Lung (tissue), 16 donors: Measurements from ENCODE around the gene C16orf89. TPM values are rescaled to one million over a fixed set of nuclear protein-coding genes. Genes with fewer than 3 reads are reported as not detected.
"Not testable (repeated sequence)": the region's sequence is repeated elsewhere in the genome, so short reads cannot be mapped to it uniquely, and the experiment has no call there.

Experiments
- ATAC-seq: fragments of 200-7000 bp; cut with Tn5 transposase; one replicate; pipeline ENCODE4 v1.9.1; 2020; ENCODE audit warnings: moderate number of reproducible peaks; ENCODE audit not compliant: insufficient read depth, low FRiP score
- DNase-seq, 3 donors: peaks; one replicate each; pipeline ENCODE4 v3.0.0-alpha.2; 2013 to 2017
- H3K27ac ChIP-seq, 2 donors: one replicate each; pipeline ENCODE4 v1.5.1; 2013; ENCODE audit warnings: mild to moderate bottlenecking in 2 of 2, moderate library complexity in 2 of 2, control low read depth in 1 of 2, inconsistent platforms in 1 of 2, low read depth in 1 of 2, low read length in 1 of 2
- H3K27me3 ChIP-seq, 3 donors: one replicate each; pipeline ENCODE4 v1.5.1; 2013; ENCODE audit warnings: low read length in 2 of 3; ENCODE audit not compliant: control insufficient read depth in 3 of 3, insufficient read depth in 3 of 3
- H3K36me3 ChIP-seq, 4 donors: one replicate each; pipeline ENCODE4 v1.5.1; 2013; ENCODE audit warnings: low read length in 4 of 4, mild to moderate bottlenecking in 1 of 4, moderate library complexity in 1 of 4; ENCODE audit not compliant: control insufficient read depth in 4 of 4, insufficient read depth in 4 of 4
- H3K4me1 ChIP-seq, 5 donors: one replicate each; pipeline ENCODE4 v1.5.1; 2013; ENCODE audit warnings: low read length in 5 of 5, mild to moderate bottlenecking in 2 of 5, moderate library complexity in 1 of 5; ENCODE audit not compliant: control insufficient read depth in 5 of 5, insufficient read depth in 5 of 5
- H3K4me3 ChIP-seq: one replicate; pipeline ENCODE4 v1.5.1; 2013; ENCODE audit warnings: mild to moderate bottlenecking, control low read depth, moderate library complexity
- H3K9ac ChIP-seq, 2 donors: one replicate each; pipeline ENCODE4 v1.5.1; 2013; ENCODE audit warnings: low read length in 2 of 2, control low read depth in 1 of 2; ENCODE audit not compliant: insufficient read depth in 1 of 2
- H3K9me3 ChIP-seq, 4 donors: one replicate each; pipeline ENCODE4 v1.5.1; 2013; ENCODE audit warnings: low read length in 3 of 4, mild to moderate bottlenecking in 1 of 4, moderate library complexity in 1 of 4; ENCODE audit not compliant: control insufficient read depth in 4 of 4, insufficient read depth in 3 of 4
- CTCF ChIP-seq: IDR thresholded peaks from 2 replicates; pipeline ENCODE4 v1.5.1; 2012; ENCODE audit warnings: mild to moderate bottlenecking; ENCODE audit errors: control extremely low read depth, extremely low read depth
- WGBS, 2 donors: extraction: QIAGEN DNeasy Blood & Tissue Kit; methylation state at CpG; one replicate each; pipeline ENCODE4 v1.1.7; 2013; 5-methylcytosine and 5-hydroxymethylcytosine counted together
- long read RNA-seq, 5 donors: transcript quantifications; one replicate each; lab custom pipeline, GENCODE V29; 2026
- polyA plus RNA-seq, 2 donors: library from polyadenylated mRNA; stranded (reverse); fragments of 200-250 nt; gene quantifications; one replicate each; pipeline ENCODE4 v1.2.1, GENCODE V29; 2013
- total RNA-seq, 2 donors: library from RNA; depleted of rRNA in 1 of 2; stranded (reverse); fragments of >200 nt in 1 of 2; gene quantifications; one replicate each; pipeline ENCODE4 v1.2.1, GENCODE V29; 2014 to 2021
- donor health status: control.
- donor health status: control.
- donor health status: Bipolar disorder and iron deficiency.
- donor health status: healthy.
- donor health status: DM: yes; HTN: yes; CAD: no.

The C16orf89 gene
- total RNA-seq = 100 to 1,000 TPM in 1 of 2 donors, 10 to 100 TPM in 1; 93.1 to 101 TPM
- 100 to 1,000 TPM in 1 of 2 donors, 10 to 100 TPM in 1; 39.2 to 356 TPM for polyA plus RNA-seq
- long read RNA-seq, donor 1, transcript C16orf89-204 (3 exons, 576 nt) = minor isoform, 12 of 123 reads
- long read RNA-seq, donor 1, transcript C16orf89-202 (8 exons, 1,444 nt) = major isoform, 57 of 123 reads
- long read RNA-seq, donor 1, partial matches to known transcripts = 49 of 123 reads
- long read RNA-seq, donor 1, other reads (novel, unspliced or antisense) = 0 of 123 reads
- long read RNA-seq, donor 2, transcript C16orf89-202 (8 exons, 1,444 nt) = major isoform, 27 of 54 reads
- long read RNA-seq, donor 2, partial matches to known transcripts = 22 of 54 reads
- long read RNA-seq, donor 2, other reads (novel, unspliced or antisense) = 0 of 54 reads
- long read RNA-seq, donor 3, transcript C16orf89-202 (8 exons, 1,444 nt) = major isoform, 31 of 66 reads
- long read RNA-seq, donor 3, transcript C16orf89-204 (3 exons, 576 nt) = minor isoform, 9 of 66 reads
- long read RNA-seq, donor 3, partial matches to known transcripts = 19 of 66 reads
- long read RNA-seq, donor 3, other reads (novel, unspliced or antisense) = 0 of 66 reads
- long read RNA-seq, donor 4, transcript C16orf89-202 (8 exons, 1,444 nt) = major isoform, 15 of 28 reads
- long read RNA-seq, donor 4, partial matches to known transcripts = 7 of 28 reads
- long read RNA-seq, donor 4, other reads (novel, unspliced or antisense) = 0 of 28 reads
- long read RNA-seq, donor 5, transcript C16orf89-204 (3 exons, 576 nt) = minor isoform, 7 of 68 reads
- long read RNA-seq, donor 5, transcript C16orf89-202 (8 exons, 1,444 nt) = major isoform, 42 of 68 reads
- long read RNA-seq, donor 5, transcript C16orf89-201 (8 exons, 1,872 nt) = minor isoform, 7 of 68 reads
- long read RNA-seq, donor 5, partial matches to known transcripts = 11 of 68 reads
- long read RNA-seq, donor 5, other reads (novel, unspliced or antisense) = 0 of 68 reads

- peak within 1 kb of the TSS in 1 of 2 donors; percentile 82 for H3K27ac ChIP-seq
- H3K36me3 ChIP-seq = no peaks in the 10 kb centered on the region
- peak within 1 kb of the TSS in 1 of 2 donors; percentile 68 for H3K9ac ChIP-seq
- no peak for TF ChIP-seq CTCF
- DNase-seq = peak; percentile 33 to 75 (median 43)
- 55 to 69% methylated on average over 10 of the region's 10 CpGs for WGBS, 2 donors
- no peaks in the 10 kb centered on the region for H3K27me3 ChIP-seq
- H3K4me1 ChIP-seq = peaks cover 0 to 20% (median 8%) of the 10 kb centered on the region in 5 donors
- ATAC-seq = peak; percentile 61
- no peaks in the 10 kb centered on the region for H3K9me3 ChIP-seq
- H3K4me3 ChIP-seq = peak within 1 kb of the TSS; percentile 39
Observed at GRCh38 chr16:5065813-5066212, at the start of gene C16orf89. Gene C16orf89, minus strand, starts transcription at chr16:5065956. Its CDS starts 48 bp downstream, at chr16:5065908.

DNA sequence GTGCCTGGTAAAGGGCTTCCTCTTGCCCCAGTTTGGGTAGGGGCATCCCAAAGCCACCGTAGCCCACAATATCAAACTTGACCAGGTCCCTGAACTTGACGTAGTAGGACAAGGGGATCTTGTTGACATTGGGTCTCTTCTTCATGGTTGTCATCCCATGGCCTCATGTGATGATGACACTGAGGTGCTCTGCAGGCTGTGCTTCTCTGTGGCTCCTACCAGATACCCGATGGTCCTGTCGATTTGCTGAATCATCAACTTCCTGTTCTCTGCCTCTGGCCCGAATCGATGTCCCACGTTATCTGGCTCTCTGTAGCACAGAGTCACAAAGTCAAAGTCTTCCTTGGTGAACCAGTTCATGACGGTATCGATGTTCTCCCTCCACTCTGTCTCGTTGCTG is 45.2 kb upstream of the C16orf89 start:
- H3K9me3 ChIP-seq, H3K27ac ChIP-seq, ATAC-seq, DNase-seq, H3K9ac ChIP-seq, H3K4me3 ChIP-seq, H3K36me3 ChIP-seq, H3K4me1 ChIP-seq, H3K27me3 ChIP-seq: not testable (repeated sequence)
- WGBS, 2 donors = 52 to 67% methylated on average over 10 of the region's 10 CpGs

GRCh38 chr16:5108505-5109158 is 42.9 kb upstream of the C16orf89 start:
- Histone ChIP-seq H3K9me3 (no peaks in the 10 kb centered on the region), H3K4me3 (no peak overlapping the region), H3K4me1 (peaks cover 0 to 2% (median 0%) of the 10 kb centered on the region in 5 donors), H3K9ac (no peak overlapping the region), H3K27me3 (no peaks in the 10 kb centered on the region), H3K27ac (no peak overlapping the region), H3K36me3 (no peaks in the 10 kb centered on the region)
- DNase-seq (no peak), ATAC-seq (no peak)
- no peak for TF ChIP-seq CTCF
- 91 to 92% methylated on average over 27 of the region's 27 CpGs for WGBS, 2 donors

DNA sequence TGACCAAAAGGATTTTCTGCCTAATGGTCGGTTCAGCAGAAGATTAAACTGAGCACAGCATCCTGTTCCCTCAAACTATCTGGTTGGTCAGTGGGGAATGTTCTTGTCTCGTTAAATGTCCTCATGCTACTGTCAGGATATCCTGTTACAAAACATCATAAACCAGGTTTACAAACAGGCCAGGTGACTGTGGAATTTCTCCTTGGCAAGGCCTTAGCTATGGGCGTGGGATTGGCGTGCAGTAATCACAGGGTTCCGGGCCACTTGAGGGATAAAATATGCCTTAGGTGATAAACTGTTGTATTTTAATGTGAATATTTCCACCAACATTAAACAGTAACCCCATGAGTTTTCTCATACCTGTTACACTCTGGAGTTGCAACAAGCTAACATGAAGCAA is 39.3 kb upstream of the C16orf89 start:
- not testable (repeated sequence) for DNase-seq, H3K4me3 ChIP-seq, H3K36me3 ChIP-seq, H3K27ac ChIP-seq, H3K27me3 ChIP-seq, H3K4me1 ChIP-seq, H3K9me3 ChIP-seq, H3K9ac ChIP-seq, ATAC-seq
- WGBS, 2 donors = 48 to 56% methylated on average over 4 of the region's 5 CpGs

DNA sequence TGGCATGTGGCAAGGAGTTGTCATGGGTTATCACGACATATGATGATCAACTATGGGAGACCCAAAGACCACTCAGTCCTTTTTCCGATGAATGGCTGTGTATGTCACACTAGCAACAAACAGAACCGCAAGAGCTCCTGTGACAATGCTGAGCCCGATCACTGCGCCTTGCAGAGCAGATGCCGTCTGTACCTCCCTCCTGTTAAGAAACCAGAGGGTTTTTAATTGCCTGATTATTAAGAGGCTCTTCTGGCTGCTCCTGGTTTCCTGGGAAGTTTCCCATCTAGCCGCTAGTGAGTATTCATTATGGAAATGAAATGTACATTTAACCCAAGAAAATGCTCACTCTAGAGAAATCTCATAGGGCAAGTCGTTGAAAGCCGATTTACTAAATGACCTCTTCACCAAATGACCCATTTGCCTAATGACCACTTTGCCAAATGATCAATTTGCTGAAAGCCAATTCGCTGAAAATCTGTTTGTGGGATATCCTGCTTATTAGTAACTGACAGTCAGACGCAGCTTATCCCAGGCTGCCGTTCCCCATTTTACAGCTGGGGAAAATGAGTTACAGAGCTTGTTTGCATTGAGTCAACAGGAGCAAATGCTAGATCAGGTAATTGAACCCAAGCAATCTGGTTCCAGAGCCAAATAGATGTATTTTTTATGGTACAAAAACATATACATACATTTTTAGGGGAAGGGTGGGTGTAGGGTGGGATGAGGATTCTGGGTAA is 37.7 kb upstream of the C16orf89 start:
- not testable (repeated sequence) for ATAC-seq, H3K4me1 ChIP-seq, H3K27ac ChIP-seq, H3K36me3 ChIP-seq, H3K4me3 ChIP-seq, H3K9me3 ChIP-seq, H3K27me3 ChIP-seq, DNase-seq, H3K9ac ChIP-seq
- WGBS, 2 donors = 91% methylated on average over 12 of the region's 12 CpGs

- not testable (repeated sequence) for H3K4me3 ChIP-seq, DNase-seq, H3K4me1 ChIP-seq, H3K27ac ChIP-seq, H3K27me3 ChIP-seq, H3K9ac ChIP-seq, H3K36me3 ChIP-seq, H3K9me3 ChIP-seq, ATAC-seq
- whole genome bisulfite sequencing, 2 donors = 10 to 16% methylated on average over 4 of the region's 4 CpGs
Observed at GRCh38 chr16:5099174-5099573, 33.4 kb upstream of the C16orf89 start.
